ENCODE results near the gene CXCR5. TPM values are rescaled to one million over a fixed set of nuclear protein-coding genes. Genes with fewer than 3 reads are reported as not detected.
A peak's percentile ranks its signal among the peaks of the same experiment; 100 is the strongest.

CXCR5 gene
- total RNA-seq, 4 donors from 2014 or later, result 2.5 to 4.1 TPM; not detected in 2

DNA sequence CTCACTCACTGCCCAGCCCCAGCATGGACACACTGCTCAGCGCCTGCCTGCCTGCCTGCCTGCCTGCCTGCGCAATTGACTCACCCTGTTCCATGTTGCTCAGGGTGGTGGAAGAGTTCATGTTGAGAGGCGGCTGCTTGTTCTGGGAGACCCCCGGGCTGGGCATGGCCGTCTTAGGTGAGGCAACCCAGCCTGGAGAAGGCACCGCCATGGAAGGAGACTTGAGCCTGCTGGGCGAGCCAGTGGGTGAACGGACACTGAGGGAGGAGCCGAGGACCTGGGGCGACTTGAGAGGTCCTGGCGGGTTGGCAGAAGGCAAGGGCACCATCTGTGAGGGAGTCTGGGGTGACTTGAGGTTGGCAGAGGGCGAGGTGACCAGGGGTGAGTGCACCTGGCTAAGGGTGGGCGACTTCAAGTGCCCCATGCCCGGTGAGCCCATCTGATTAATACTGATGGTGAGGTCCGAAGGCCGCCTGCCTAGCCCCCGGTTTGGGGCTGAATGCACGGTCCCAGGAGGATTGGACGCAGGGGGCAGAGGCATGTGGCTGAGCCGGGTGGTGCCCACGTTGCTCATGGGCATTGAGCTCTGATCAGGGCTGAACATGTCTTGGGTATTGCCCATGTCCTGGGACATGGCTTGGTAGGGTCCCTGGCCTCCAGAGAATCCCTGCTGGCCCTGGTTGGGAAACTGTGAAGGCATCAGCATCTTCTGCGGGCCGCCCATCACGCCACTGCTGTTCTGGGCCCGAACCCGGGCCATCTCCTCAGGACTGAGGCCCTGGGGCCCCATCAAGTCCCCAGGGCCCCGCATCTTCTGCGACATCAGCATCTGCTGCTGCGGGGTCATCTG lies 17.1 kb downstream of the CXCR5 start:
- in situ Hi-C loops (cut with MboI; ENCODE audit: low pct_ligation_motif_present in 1 of 4, low pct_unique_long_range_greater_than_20kb in 1 of 4, low sequenced_read_pairs in 3 of 4) (loop anchor here in 2 of 4 donors (10.0 kb wide), 1 partner anchor 54 kb away; the partner anchor contains the start of gene UPK2 (in 2 of the 2)), intact Hi-C loops (cut with DNase I; ENCODE audit: low total_unique reads) (no loop called here)
- Histone ChIP-seq H3K4me1 (peaks cover 0 to 8% (median 2%) of the 10 kb centered on the region in 4 donors), H3K4me3 (no peak overlapping the region), H3K27me3 (no peaks in the 10 kb centered on the region), H3K36me3 (peaks cover 0 to 29% (median 10%) of the 10 kb centered on the region in 4 donors), H3K27ac (no peak overlapping the region), H3K9me3 (no peaks in the 10 kb centered on the region)
- TF ChIP-seq, protein P1, sequence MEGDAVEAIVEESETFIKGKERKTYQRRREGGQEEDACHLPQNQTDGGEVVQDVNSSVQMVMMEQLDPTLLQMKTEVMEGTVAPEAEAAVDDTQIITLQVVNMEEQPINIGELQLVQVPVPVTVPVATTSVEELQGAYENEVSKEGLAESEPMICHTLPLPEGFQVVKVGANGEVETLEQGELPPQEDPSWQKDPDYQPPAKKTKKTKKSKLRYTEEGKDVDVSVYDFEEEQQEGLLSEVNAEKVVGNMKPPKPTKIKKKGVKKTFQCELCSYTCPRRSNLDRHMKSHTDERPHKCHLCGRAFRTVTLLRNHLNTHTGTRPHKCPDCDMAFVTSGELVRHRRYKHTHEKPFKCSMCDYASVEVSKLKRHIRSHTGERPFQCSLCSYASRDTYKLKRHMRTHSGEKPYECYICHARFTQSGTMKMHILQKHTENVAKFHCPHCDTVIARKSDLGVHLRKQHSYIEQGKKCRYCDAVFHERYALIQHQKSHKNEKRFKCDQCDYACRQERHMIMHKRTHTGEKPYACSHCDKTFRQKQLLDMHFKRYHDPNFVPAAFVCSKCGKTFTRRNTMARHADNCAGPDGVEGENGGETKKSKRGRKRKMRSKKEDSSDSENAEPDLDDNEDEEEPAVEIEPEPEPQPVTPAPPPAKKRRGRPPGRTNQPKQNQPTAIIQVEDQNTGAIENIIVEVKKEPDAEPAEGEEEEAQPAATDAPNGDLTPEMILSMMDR (IDR thresholded peaks at IDR 0.05), result no peak
- TF ChIP-seq POLR2AphosphoS5 (IDR thresholded peaks at IDR 0.05), result no peak
- 88% methylated on average over 29 of the region's 29 CpGs; no CpG with 5 or more reads in 1 of the 2 donors for WGBS, 2 donors (ENCODE audit: low coverage in 1 of 2)
- DNase-seq, result no peak

DNA sequence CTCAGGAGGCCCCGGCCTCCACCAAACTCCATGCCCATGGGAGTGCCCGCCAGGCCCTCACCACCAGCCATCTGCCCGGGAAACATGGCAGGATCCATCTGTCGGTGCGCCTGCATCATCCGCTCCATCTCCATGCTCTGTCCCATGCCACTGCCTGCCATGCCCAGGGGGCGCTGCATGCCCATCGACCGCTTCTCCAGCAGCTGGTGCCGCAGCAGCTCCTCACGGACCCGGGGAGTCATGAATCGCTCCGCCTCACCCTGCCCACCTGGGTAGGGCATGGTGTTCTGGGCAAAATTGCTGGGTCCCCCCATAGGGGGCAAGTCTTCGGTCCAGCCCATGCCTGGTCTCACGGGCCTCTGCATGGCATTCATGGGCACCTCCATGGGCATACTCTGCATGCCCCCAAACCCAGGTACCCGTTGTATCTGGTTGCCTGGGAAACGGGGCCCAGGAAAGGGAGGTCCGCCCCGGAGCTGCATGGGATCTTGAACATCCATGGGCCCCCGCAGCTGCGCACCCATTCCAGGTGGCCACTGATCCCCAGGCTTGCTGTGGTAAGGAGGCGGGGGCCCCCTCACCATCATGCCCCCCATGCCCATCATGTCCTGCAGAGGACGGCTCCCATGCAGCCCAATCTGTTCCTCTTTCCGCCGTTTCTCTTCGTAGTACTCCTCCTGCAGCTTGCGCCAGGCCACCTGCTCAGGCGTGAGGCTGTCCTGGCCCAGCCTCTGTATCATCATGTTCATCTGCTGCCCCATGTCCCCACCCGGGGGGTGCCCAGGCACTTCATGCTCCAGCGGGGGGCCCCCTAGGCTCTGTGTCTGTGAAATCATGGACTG lies 18.0 kb downstream of the CXCR5 start:
- WGBS, 2 donors (ENCODE audit: low coverage in 1 of 2), result 85% methylated on average over 30 of the region's 31 CpGs; no CpG with 5 or more reads in 1 of the 2 donors
- TF ChIP-seq POLR2A (IDR thresholded peaks at IDR 0.05) (no peak), POLR2AphosphoS5 (IDR thresholded peaks at IDR 0.05) (no peak), EP300 (IDR thresholded peaks at IDR 0.05; ENCODE audit: low read depth) (no peak)
- TF ChIP-seq, protein P1 (IDR thresholded peaks at IDR 0.05), result no peak
- in situ Hi-C loops (cut with MboI; ENCODE audit: low pct_ligation_motif_present in 1 of 4, low pct_unique_long_range_greater_than_20kb in 1 of 4, low sequenced_read_pairs in 3 of 4) (loop anchor here in 2 of 4 donors (10.0 kb wide), 1 partner anchor 53 kb away; the partner anchor contains the start of gene UPK2 (in 2 of the 2)), intact Hi-C loops (cut with DNase I; ENCODE audit: low total_unique reads) (no loop called here)
- Histone ChIP-seq H3K4me1 (peaks cover 0 to 4% (median under 1%) of the 10 kb centered on the region in 4 donors), H3K36me3 (peaks cover 0 to 29% (median 10%) of the 10 kb centered on the region in 4 donors), H3K9me3 (no peaks in the 10 kb centered on the region), H3K4me3 (no peak overlapping the region), H3K27me3 (no peaks in the 10 kb centered on the region), H3K27ac (no peak overlapping the region)
- DNase-seq, result no peak

DNA sequence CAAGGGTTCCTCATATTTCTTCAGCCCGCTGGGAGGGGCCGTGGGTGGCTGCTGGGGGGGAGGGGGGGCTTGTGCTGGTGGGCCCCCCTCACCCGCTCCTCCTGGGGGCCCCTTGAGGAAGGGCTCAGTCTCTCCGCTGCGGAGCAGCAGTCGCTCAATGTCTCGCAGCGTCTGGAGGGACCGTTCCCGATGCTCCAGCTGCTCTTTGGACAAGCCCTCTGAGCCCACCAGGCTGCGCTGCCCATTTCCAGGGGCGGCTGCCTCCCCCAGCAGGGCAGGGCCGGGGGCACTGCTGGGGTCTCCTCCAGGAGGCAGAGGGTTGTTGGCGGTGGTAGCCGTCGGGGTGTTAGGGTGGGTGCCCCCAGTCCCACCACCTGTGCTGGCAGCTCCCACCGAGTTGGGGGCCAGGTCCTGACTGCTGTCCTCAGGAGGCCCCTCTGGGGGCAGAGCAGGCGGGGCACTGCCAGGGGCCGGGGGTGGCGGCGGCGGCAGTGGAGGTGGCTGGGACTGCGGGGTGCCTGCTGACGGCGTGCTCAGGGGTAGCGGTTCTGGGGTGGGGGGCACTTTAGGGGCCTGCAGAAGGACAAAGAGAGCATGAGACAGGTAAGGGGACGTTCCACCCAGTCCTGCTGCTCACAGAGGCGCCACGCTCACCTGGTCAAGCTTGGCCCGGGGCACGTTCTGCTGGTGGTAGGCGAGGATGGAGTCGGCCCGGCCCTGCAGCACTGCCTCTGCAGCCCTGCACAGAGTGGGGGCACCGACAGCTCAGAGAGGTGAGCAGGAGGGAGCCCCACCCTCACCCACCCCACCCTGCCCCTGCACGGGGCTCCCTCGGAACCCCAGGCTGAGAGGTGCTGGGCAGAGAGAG lies 18.9 kb downstream of the CXCR5 start:
- Histone ChIP-seq H3K4me3 (no peak overlapping the region), H3K27me3 (no peaks in the 10 kb centered on the region), H3K27ac (peak overlapping the region in 1 of 4 donors; percentile 17), H3K9me3 (no peaks in the 10 kb centered on the region), H3K36me3 (peaks cover 0 to 29% (median 10%) of the 10 kb centered on the region in 4 donors), H3K4me1 (peaks cover 3 to 12% (median 8%) of the 10 kb centered on the region in 4 donors)
- intact Hi-C loops (cut with DNase I; ENCODE audit: low total_unique reads), result no loop called here
- no peak for TF ChIP-seq EP300 (IDR thresholded peaks at IDR 0.05; ENCODE audit: low read depth)
- TF ChIP-seq, protein P1 (IDR thresholded peaks at IDR 0.05), result no peak
- TF ChIP-seq POLR2AphosphoS5 (IDR thresholded peaks at IDR 0.05), result no peak
- no peak for TF ChIP-seq POLR2A (IDR thresholded peaks at IDR 0.05)
- no peak for DNase-seq
- in situ Hi-C loops (cut with MboI; ENCODE audit: low pct_ligation_motif_present in 1 of 4, low pct_unique_long_range_greater_than_20kb in 1 of 4, low sequenced_read_pairs in 3 of 4), result loop anchor here in 2 of 4 donors (10.0 kb wide), 1 partner anchor 52 kb away; the partner anchor contains the start of gene UPK2 (in 2 of the 2)
- WGBS, 2 donors (ENCODE audit: low coverage in 1 of 2), result 91% methylated on average over 19 of the region's 37 CpGs; no CpG with 5 or more reads in 1 of the 2 donors
